Measurements from ENCODE around the gene PTCH2. TPM values are rescaled to one million over a fixed set of nuclear protein-coding genes. Genes with fewer than 3 reads are reported as not detected.

Gene PTCH2
- total and polyA plus RNA-seq, 2 of the 13 experiments (the other 11 are each of a cell fraction or from before 2014, with no cell fraction given) = 0.60 to 1.5 TPM

DNA sequence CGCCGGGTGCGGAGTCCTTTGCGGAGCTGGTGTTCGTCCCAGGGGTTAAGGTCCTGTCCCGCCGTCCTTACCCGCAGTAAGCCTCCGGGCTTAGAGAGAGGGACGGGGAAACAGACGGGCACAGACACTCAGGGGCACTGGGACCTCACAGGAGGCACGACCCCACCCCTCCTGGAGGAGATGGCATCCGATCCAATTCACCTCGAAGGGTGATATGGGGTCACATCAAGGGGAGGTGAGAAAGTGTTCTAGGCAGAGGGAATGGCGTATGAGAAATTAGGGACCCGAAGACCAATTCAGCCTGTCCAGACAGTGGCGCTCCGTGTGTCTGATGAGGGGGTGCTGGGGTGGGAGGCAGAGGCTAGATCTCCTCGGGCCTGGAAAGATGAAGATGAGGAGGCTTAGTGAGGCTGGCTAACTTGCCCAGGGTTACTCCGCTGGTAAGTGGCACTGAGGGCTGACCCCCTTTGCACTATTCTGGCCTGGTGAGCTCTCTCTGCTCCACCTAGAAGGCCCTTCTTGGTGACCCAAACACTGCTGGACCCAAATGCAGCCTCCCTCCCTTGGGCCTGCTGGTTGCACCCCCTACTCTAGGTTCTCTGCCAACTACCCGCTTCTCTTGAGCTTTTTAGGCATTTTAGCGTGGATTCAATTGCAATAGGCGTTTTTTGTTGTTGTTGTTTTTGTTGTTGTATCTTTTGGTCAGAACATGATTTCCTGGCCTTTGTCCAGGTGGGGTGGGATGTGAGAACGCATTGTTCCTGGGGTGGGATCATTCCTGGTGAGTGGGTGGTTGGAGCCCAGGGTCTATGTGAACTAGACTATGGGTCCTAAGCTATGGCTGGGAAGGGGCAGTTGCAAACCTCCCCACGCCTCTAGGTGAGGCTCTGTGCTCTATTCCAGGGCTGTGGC is 22.5 kb downstream of the PTCH2 start (continued):
- TF ChIP-seq, protein P1, sequence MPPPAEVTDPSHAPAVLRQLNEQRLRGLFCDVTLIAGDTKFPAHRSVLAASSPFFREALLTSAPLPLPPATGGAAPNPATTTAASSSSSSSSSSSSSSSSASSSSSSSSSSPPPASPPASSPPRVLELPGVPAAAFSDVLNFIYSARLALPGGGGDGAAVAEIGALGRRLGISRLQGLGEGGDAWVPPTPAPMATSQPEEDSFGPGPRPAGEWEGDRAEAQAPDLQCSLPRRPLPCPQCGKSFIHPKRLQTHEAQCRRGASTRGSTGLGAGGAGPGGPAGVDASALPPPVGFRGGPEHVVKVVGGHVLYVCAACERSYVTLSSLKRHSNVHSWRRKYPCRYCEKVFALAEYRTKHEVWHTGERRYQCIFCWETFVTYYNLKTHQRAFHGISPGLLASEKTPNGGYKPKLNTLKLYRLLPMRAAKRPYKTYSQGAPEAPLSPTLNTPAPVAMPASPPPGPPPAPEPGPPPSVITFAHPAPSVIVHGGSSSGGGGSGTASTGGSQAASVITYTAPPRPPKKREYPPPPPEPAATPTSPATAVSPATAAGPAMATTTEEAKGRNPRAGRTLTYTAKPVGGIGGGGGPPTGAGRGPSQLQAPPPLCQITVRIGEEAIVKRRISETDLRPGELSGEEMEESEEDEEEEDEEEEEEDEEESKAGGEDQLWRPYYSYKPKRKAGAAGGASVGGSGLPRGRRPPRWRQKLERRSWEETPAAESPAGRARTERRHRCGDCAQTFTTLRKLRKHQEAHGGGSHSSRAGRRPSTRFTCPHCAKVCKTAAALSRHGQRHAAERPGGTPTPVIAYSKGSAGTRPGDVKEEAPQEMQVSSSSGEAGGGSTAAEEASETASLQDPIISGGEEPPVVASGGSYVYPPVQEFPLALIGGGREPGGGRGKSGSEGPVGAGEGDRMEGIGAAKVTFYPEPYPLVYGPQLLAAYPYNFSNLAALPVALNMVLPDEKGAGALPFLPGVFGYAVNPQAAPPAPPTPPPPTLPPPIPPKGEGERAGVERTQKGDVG (CRISPR knock-in tag; IDR thresholded peaks at IDR 0.05; ENCODE audit: borderline replicate concordance) = peak; percentile 4; the same call in 1 of the 2 replicates
- no peak for TF ChIP-seq TBX3 (IDR thresholded peaks at IDR 0.05; ENCODE audit: borderline replicate concordance)
- TF ChIP-seq ZNF180 (CRISPR knock-in tag; IDR thresholded peaks at IDR 0.05; ENCODE audit: borderline replicate concordance, low read depth) = no peak
- no peak for TF ChIP-seq GATAD2A (CRISPR knock-in tag; IDR thresholded peaks at IDR 0.05)
- TF ChIP-seq, protein P2, sequence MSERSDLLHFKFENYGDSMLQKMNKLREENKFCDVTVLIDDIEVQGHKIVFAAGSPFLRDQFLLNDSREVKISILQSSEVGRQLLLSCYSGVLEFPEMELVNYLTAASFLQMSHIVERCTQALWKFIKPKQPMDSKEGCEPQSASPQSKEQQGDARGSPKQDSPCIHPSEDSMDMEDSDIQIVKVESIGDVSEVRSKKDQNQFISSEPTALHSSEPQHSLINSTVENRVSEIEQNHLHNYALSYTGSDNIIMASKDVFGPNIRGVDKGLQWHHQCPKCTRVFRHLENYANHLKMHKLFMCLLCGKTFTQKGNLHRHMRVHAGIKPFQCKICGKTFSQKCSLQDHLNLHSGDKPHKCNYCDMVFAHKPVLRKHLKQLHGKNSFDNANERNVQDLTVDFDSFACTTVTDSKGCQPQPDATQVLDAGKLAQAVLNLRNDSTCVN (CRISPR knock-in tag; IDR thresholded peaks at IDR 0.05; ENCODE audit: borderline replicate concordance) = no peak; the same call in 1 of the 2 replicates
- TF ChIP-seq SSRP1 (CRISPR knock-in tag; IDR thresholded peaks at IDR 0.05) = no peak
- no peak for TF ChIP-seq KDM5A (IDR thresholded peaks at IDR 0.05; ENCODE audit: borderline replicate concordance, low read length)
- peak; percentile 79 for TF ChIP-seq PHF5A (CRISPR knock-in tag; IDR thresholded peaks at IDR 0.05; ENCODE audit: low read depth, unreplicated experiment)
- TF ChIP-seq GLI4 (CRISPR knock-in tag; IDR thresholded peaks at IDR 0.05; ENCODE audit: borderline replicate concordance) = no peak; the same call in 1 of the 2 replicates
- TF ChIP-seq, protein P3, sequence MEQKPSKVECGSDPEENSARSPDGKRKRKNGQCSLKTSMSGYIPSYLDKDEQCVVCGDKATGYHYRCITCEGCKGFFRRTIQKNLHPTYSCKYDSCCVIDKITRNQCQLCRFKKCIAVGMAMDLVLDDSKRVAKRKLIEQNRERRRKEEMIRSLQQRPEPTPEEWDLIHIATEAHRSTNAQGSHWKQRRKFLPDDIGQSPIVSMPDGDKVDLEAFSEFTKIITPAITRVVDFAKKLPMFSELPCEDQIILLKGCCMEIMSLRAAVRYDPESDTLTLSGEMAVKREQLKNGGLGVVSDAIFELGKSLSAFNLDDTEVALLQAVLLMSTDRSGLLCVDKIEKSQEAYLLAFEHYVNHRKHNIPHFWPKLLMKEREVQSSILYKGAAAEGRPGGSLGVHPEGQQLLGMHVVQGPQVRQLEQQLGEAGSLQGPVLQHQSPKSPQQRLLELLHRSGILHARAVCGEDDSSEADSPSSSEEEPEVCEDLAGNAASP (CRISPR knock-in tag; IDR thresholded peaks at IDR 0.05; ENCODE audit: borderline replicate concordance) = 0 out of 2 replicates have a peak, but pooled peaks have one; percentile 4
- peak; percentile 8; the same call in 1 of the 2 replicates for TF ChIP-seq ZNF143 (CRISPR knock-in tag; IDR thresholded peaks at IDR 0.05)
- TF ChIP-seq ZNF83 (CRISPR knock-in tag; IDR thresholded peaks at IDR 0.05; ENCODE audit: borderline replicate concordance) = no peak
- TF ChIP-seq CBX5 (CRISPR knock-in tag; IDR thresholded peaks at IDR 0.05; ENCODE audit: borderline replicate concordance) = no peak
- TF ChIP-seq ZNF780A (CRISPR knock-in tag; IDR thresholded peaks at IDR 0.05) = no peak
- no peak for TF ChIP-seq ZNF205 (CRISPR knock-in tag; IDR thresholded peaks at IDR 0.05)
- TF ChIP-seq KLF16 (CRISPR knock-in tag; IDR thresholded peaks at IDR 0.05) = no peak
- peak; percentile 53; the same call in 1 of the 2 replicates for TF ChIP-seq ZNF263 (CRISPR knock-in tag; IDR thresholded peaks at IDR 0.05)
- TF ChIP-seq TAF1 (CRISPR knock-in tag; IDR thresholded peaks at IDR 0.05) = peak; percentile 71
- no peak for TF ChIP-seq TGIF2 (CRISPR knock-in tag; IDR thresholded peaks at IDR 0.05)
- no peak for TF ChIP-seq HMG20B (CRISPR knock-in tag; conservative IDR thresholded peaks at IDR 0.05)
- peak; percentile 60; the same call in 1 of the 2 replicates for TF ChIP-seq HNRNPL (IDR thresholded peaks at IDR 0.05; ENCODE audit: low read depth, low read length)
- TF ChIP-seq BRCA1 (CRISPR knock-in tag; IDR thresholded peaks at IDR 0.05) = no peak
- TF ChIP-seq CC2D1A (CRISPR knock-in tag; IDR thresholded peaks at IDR 0.05) = no peak

Data from HepG2 (cell line).